K562 (cell line): ENCODE data around the gene PCDH9. TPM values are rescaled to one million over a fixed set of nuclear protein-coding genes. Genes with fewer than 3 reads are reported as not detected.

ENCODE experiments used
- ATAC-seq: fragments of 200-7000 bp; cut with Tn5 transposase; 3 replicates; pipeline ENCODE4 v1.9.1; 2020; ENCODE audit warnings: moderate library complexity
- BruUV-seq: library from RNA; stranded (reverse); fragments of 400-500 nt; replicated peaks from 2 replicates; lab custom pipeline; 2021; lab: Mats Ljungman, UMichigan
- CTCF ChIA-PET: fragments of 300-600 bp; formaldehyde crosslinking; extraction: SDS; loops from one replicate; lab custom pipeline; 2021; ENCODE audit warnings: low intra/inter-chr PET ratio; lab: Yijun Ruan, JAX
- POLR2A ChIA-PET: fragments of 300-600, 350-650 bp; sonication (Branson Sonifier 250); formaldehyde crosslinking; extraction: SDS; loops from one replicate; lab custom pipeline; 2021; ENCODE audit warnings: antibody characterized with exemption, inconsistent platforms; lab: Yijun Ruan, JAX
- DNase-seq, 4 experiments: peaks; one replicate each; pipeline versions ENCODE4 v3.0.0 to v3.0.0-alpha.2; 2011 to 2018; ENCODE audit warnings: low spot score in 3 of 4, mixed read lengths in 3 of 4; ENCODE audit errors: extremely low read depth in 1 of 4
- FAIRE-seq: peaks from 2 replicates; lab custom pipeline; 2011; peaks lifted over from hg19 to GRCh38; lab: Jason Lieb, UNC
- H2AFZ ChIP-seq: 2 replicates; pipeline ENCODE4 v1.6.0; 2011; ENCODE audit warnings: low read depth, low read length, control low read depth, inconsistent platforms
- H3K27ac ChIP-seq: fragments of 200-600 bp; 3 replicates; pipeline ENCODE4 v1.8.0; 2011; ENCODE audit warnings: low read depth, mild to moderate bottlenecking, control low read depth, inconsistent platforms, low read length, moderate library complexity, mixed read lengths; ENCODE audit errors: extremely low read depth
- H3K27me3 ChIP-seq, 2 experiments: fragments of 300-600 bp in 1 of 2; 2 replicates in 1 of 2; 3 replicates in 1 of 2; pipeline versions ENCODE4 v1.6.0 to v1.8.0; 2011; ENCODE audit warnings: inconsistent platforms in 2 of 2, low read length in 2 of 2, mild to moderate bottlenecking in 1 of 2, mixed read lengths in 1 of 2, moderate library complexity in 1 of 2; ENCODE audit not compliant: control insufficient read depth in 2 of 2, insufficient read depth in 2 of 2
- H3K36me3 ChIP-seq: fragments of 300-600 bp; 3 replicates; pipeline ENCODE4 v1.8.0; 2011; ENCODE audit warnings: mild to moderate bottlenecking, low read length, inconsistent platforms; ENCODE audit not compliant: control insufficient read depth, insufficient read depth
- H3K4me1 ChIP-seq, 2 experiments: fragments of 200-600 bp in 1 of 2; replicated peaks in 1 of 2; 2 replicates in 1 of 2; 3 replicates in 1 of 2; pipeline versions ENCODE4 v1.5.1 to v1.8.0; 2011; ENCODE audit warnings: inconsistent platforms in 2 of 2, low read length in 2 of 2, mild to moderate bottlenecking in 1 of 2, mixed read lengths in 1 of 2, moderate library complexity in 1 of 2; ENCODE audit not compliant: control insufficient read depth in 2 of 2, insufficient read depth in 2 of 2
- H3K4me2 ChIP-seq: 2 replicates; pipeline ENCODE4 v1.6.1; 2011; ENCODE audit warnings: low read length, control low read depth, inconsistent platforms, mixed read lengths; ENCODE audit not compliant: insufficient read depth
- H3K4me3 ChIP-seq: fragments of 200-600 bp; sonication (generic), shearing (Covaris generic); 2 replicates; pipeline ENCODE4 v1.5.1; 2016; ENCODE audit warnings: control low read depth, inconsistent platforms
- H3K79me2 ChIP-seq: fragments of 200-600 bp; 3 replicates; pipeline ENCODE4 v1.8.0; 2011; ENCODE audit warnings: low read length, inconsistent platforms; ENCODE audit not compliant: control insufficient read depth, insufficient read depth
- H3K9ac ChIP-seq, 2 experiments: 2 replicates each; pipeline versions ENCODE4 v1.6.0 to v1.6.1; 2011; ENCODE audit warnings: low read depth in 2 of 2, low read length in 2 of 2, control low read depth in 1 of 2, inconsistent platforms in 1 of 2, mild to moderate bottlenecking in 1 of 2, mixed read lengths in 1 of 2; ENCODE audit not compliant: insufficient read depth in 1 of 2
- H3K9me1 ChIP-seq: one replicate; pipeline ENCODE4 v1.6.0; 2011; ENCODE audit warnings: inconsistent platforms, mild to moderate bottlenecking, low read length, moderate library complexity; ENCODE audit not compliant: control insufficient read depth, insufficient read depth
- H3K9me3 ChIP-seq: replicated peaks from 2 replicates; pipeline ENCODE4 v1.5.1; 2011; ENCODE audit warnings: low read depth, low read length, inconsistent platforms; ENCODE audit not compliant: control insufficient read depth, insufficient read depth
- H4K20me1 ChIP-seq: replicated peaks from 2 replicates; pipeline ENCODE4 v1.6.1; 2011; ENCODE audit warnings: low read length, inconsistent platforms, mixed read lengths; ENCODE audit not compliant: control insufficient read depth, insufficient read depth
- BRD4 ChIP-seq: fragments of 200-600 bp; sonication (generic); IDR thresholded peaks from 2 replicates; pipeline ENCODE4 v1.6.1; 2017; ENCODE audit warnings: inconsistent platforms
- NONO ChIP-seq, 2 experiments: fragments of 200-400 bp in 1 of 2; fragments of 450-650 bp in 1 of 2; formaldehyde crosslinking in 1 of 2; IDR thresholded peaks; 2 replicates each; pipeline ENCODE4 v1.6.1; 2017; ENCODE audit warnings: low read depth in 2 of 2, mild to moderate bottlenecking in 2 of 2, moderate library complexity in 2 of 2, low read length in 1 of 2
- SNAPC5 ChIP-seq: fragments of 250-450 bp; sonication (Bioruptor Pico); IDR thresholded peaks from 2 replicates; pipeline ENCODE4 v1.8.0; 2021; ENCODE audit warnings: moderate library complexity, mild to moderate bottlenecking, inconsistent platforms
- SNIP1 ChIP-seq: fragments of 450-650 bp; IDR thresholded peaks from 2 replicates; pipeline ENCODE4 v1.7.1; 2017; ENCODE audit warnings: low read depth, mild to moderate bottlenecking
- TEAD1 ChIP-seq, 2 experiments: fragments of 450-650 bp in 1 of 2; sonication (generic) in 1 of 2; formaldehyde crosslinking; IDR thresholded peaks; 2 replicates each; pipeline versions ENCODE4 v1.4.0 to v1.8.0; 2020 to 2022; ENCODE audit warnings: mild to moderate bottlenecking in 2 of 2, missing genetic modification reagents in 1 of 2
- ZBTB33 ChIP-seq: sonication (generic); formaldehyde crosslinking; IDR thresholded peaks from 2 replicates; pipeline ENCODE4 v1.8.1; 2023; ENCODE audit warnings: mild to moderate bottlenecking, missing genetic modification reagents
- ZNF140 ChIP-seq: fragments of 250-450 bp; sonication (Bioruptor Pico); IDR thresholded peaks from 2 replicates; pipeline ENCODE4 v1.8.0; 2021; ENCODE audit warnings: moderate library complexity, mild to moderate bottlenecking, inconsistent platforms
- ZNF592 ChIP-seq: fragments of 450-650 bp; IDR thresholded peaks from 2 replicates; pipeline ENCODE4 v1.6.1; 2017; ENCODE audit warnings: antibody characterized with exemption, mild to moderate bottlenecking
- WGBS: fragments of 100-300 bp; shearing (Covaris generic); methylation state at CpG from one replicate; pipeline ENCODE4 v1.1.6; 2016; ENCODE audit warnings: low coverage, mixed read lengths; ENCODE audit not compliant: insufficient coverage; ENCODE audit errors: missing lambda C conversion rate; 5-methylcytosine and 5-hydroxymethylcytosine counted together
- in situ Hi-C: fragments of 300-500 bp; cut with MboI; formaldehyde crosslinking; loops from 4 replicates; pipeline ENCODE4 v1.15.0; 2018; ENCODE audit warnings: inconsistent platforms, mixed read lengths
- intact Hi-C: fragments of 100-400 bp; cut with micrococcal nuclease; formaldehyde crosslinking; loops from 2 replicates; pipeline ENCODE4 v1.14.2; 2022
- polyA plus RNA-seq, 8 experiments: library from polyadenylated mRNA; depleted of rRNA in 4 of 8; stranded (reverse) in 5 of 8; unstranded in 3 of 8; fragments of >200 nt; fragmentation: Nextera tagmentation in 2 of 8; fragmentation: Illumina TruSeq in 1 of 8; extraction: Ambion mirVana in 2 of 8; extraction: Trizol in 1 of 8; gene quantifications; 2 replicates each; pipeline versions ENCODE4 v1.2.1 to v1.2.3, GENCODE V29; 2011 to 2014; ENCODE audit warnings: inconsistent platforms in 1 of 8, missing spikeins in 1 of 8
- total RNA-seq, 7 experiments: library from RNA; depleted of rRNA in 6 of 7; stranded (reverse); fragments of >200 nt in 6 of 7; fragmentation: Illumina TruSeq in 2 of 7; extraction: Trizol in 2 of 7; gene quantifications; 2 replicates each; pipeline versions ENCODE4 v1.2.1 to v1.2.3, GENCODE V29; 2011 to 2021; ENCODE audit warnings: low replicate concordance in 1 of 7
- TF ChIP-seq, protein P1 (sequence below): IDR thresholded peaks from 2 replicates; pipeline ENCODE4 v1.6.1; 2011; ENCODE audit warnings: borderline replicate concordance, low read depth, mild to moderate bottlenecking, moderate library complexity, low read length; ENCODE audit not compliant: insufficient read depth, poor library complexity, severe bottlenecking
- TF ChIP-seq, protein P2 (sequence below): sonication (generic); formaldehyde crosslinking; IDR thresholded peaks from 2 replicates; pipeline ENCODE4 v1.5.0; 2020; ENCODE audit warnings: missing genetic modification reagents
- TF ChIP-seq, protein P3 (sequence below): fragments of 250-450 bp; sonication (Bioruptor Pico); IDR thresholded peaks from 2 replicates; pipeline ENCODE4 v1.8.0; 2022; ENCODE audit warnings: moderate library complexity, mild to moderate bottlenecking, inconsistent platforms

PCDH9 gene
- total and polyA plus RNA-seq, 9 of the 15 experiments (the other 6 are each of a cell fraction or from before 2014, with no cell fraction given), result 1.1 to 6.7 (median 4.9) TPM

- H4K20me1 ChIP-seq, result no peaks in the 10 kb centered on the region
- BruUV-seq, result no TSS peak
- no peak overlapping the region for H3K27ac ChIP-seq
- H3K36me3 ChIP-seq, result no peaks in the 10 kb centered on the region
- no peak overlapping the region for H3K4me3 ChIP-seq
- no peak for ATAC-seq
- no peaks in the 10 kb centered on the region for H3K27me3 ChIP-seq
- no peaks in the 10 kb centered on the region for H3K79me2 ChIP-seq
- intact Hi-C loops (no loop called here), in situ Hi-C loops (no loop called here)
- ChIA-PET POLR2A (no interaction called here), CTCF (no interaction called here)
- no peak for DNase-seq
- no peak for FAIRE-seq
- no peak overlapping the region for H3K4me2 ChIP-seq
- no peak overlapping the region for H2AFZ ChIP-seq
- H3K9me1 ChIP-seq, result no peaks in the 10 kb centered on the region
- no peak overlapping the region for H3K9ac ChIP-seq
- no peaks in the 10 kb centered on the region for H3K4me1 ChIP-seq
- H3K9me3 ChIP-seq, result no peaks in the 10 kb centered on the region
- WGBS, result 40% methylated on average over 1 of the region's 1 CpG
- TF ChIP-seq ZNF592 (no peak), SNAPC5 (no peak), NONO (IDR thresholded peaks at IDR 0.05; ENCODE audit: low read depth in 2 of 2, low read length in 1 of 2) (no peak), TEAD1 (CRISPR knock-in tag; IDR thresholded peaks at IDR 0.05) (no peak), ZBTB33 (CRISPR knock-in tag) (no peak), ZNF140 (no peak), SNIP1 (no peak), BRD4 (no peak)
- TF ChIP-seq, protein P1, sequence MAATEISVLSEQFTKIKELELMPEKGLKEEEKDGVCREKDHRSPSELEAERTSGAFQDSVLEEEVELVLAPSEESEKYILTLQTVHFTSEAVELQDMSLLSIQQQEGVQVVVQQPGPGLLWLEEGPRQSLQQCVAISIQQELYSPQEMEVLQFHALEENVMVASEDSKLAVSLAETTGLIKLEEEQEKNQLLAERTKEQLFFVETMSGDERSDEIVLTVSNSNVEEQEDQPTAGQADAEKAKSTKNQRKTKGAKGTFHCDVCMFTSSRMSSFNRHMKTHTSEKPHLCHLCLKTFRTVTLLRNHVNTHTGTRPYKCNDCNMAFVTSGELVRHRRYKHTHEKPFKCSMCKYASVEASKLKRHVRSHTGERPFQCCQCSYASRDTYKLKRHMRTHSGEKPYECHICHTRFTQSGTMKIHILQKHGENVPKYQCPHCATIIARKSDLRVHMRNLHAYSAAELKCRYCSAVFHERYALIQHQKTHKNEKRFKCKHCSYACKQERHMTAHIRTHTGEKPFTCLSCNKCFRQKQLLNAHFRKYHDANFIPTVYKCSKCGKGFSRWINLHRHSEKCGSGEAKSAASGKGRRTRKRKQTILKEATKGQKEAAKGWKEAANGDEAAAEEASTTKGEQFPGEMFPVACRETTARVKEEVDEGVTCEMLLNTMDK, result no peak
- TF ChIP-seq, protein P2, sequence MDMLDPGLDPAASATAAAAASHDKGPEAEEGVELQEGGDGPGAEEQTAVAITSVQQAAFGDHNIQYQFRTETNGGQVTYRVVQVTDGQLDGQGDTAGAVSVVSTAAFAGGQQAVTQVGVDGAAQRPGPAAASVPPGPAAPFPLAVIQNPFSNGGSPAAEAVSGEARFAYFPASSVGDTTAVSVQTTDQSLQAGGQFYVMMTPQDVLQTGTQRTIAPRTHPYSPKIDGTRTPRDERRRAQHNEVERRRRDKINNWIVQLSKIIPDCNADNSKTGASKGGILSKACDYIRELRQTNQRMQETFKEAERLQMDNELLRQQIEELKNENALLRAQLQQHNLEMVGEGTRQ, result no peak
- TF ChIP-seq, protein P3, sequence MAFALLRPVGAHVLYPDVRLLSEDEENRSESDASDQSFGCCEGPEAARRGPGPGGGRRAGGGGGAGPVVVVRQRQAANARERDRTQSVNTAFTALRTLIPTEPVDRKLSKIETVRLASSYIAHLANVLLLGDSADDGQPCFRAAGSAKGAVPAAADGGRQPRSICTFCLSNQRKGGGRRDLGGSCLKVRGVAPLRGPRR (CRISPR knock-in tag), result no peak
Observed at GRCh38 chr13:66974174-66974573, 256.0 kb downstream of the PCDH9 start.
